GM19025 (cell line): ENCODE results near the gene SELENOH.
A peak's percentile ranks its signal among the peaks of the same experiment; 100 is the strongest.

Experiments
- ATAC-seq: cut with Tn5 transposase; IDR thresholded peaks from one replicate; pipeline ENCODE4 v1.9.1; 2021; ENCODE audit warnings: mild to moderate bottlenecking, low read depth, moderate library complexity; ENCODE audit not compliant: unreplicated experiment

SELENOH gene

GRCh38 chr11:57778318-57779037 lies 37.2 kb downstream of the SELENOH start:
- ATAC-seq = no peak

DNA sequence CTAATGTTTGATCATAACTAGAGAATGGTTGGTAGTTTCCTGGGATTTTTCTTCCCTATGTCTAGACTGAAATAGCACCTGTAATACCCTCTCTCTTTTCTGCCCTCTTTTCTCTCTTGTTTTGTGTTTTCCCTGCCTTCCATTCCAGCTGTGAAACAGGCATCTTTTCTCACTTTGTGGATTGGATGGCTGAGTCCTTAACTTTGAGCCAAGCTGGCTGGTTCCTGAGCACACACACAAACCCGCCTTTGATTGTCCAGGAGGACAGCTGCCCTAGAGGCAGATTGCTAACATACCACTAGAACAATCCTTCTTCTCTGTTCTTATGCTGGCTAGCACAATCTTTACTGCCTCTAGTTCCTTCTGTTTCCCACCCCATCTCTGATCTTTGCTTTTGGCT lies 38.0 kb downstream of the SELENOH start:
- no peak for ATAC-seq

DNA sequence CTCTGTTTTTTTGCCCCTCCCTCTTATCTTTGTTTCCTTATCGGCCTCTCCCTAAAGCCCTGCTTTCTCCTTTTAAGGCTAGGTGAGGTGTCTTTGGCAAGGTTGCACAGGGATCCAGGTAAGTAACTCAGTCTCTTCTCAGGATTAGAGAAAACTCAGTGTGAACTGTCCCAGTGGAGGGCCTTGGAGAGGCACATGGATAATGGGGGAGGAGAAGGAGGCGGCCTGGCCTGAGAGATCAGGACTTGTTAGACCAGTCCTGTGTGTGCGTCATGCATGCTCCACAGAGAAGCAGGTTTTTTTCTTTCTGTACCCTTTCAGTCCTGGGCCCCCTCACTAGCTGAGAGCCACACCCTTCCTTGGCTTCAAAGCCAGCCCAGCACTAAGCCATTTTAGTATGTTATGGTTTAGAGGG lies 40.2 kb downstream of the SELENOH start:
- no peak for ATAC-seq

- no peak for ATAC-seq
Observed at GRCh38 chr11:57785072-57785471, 43.8 kb downstream of the SELENOH start.

GRCh38 chr11:57786436-57786835 lies 45.1 kb downstream of the SELENOH start:
- no peak for ATAC-seq

DNA sequence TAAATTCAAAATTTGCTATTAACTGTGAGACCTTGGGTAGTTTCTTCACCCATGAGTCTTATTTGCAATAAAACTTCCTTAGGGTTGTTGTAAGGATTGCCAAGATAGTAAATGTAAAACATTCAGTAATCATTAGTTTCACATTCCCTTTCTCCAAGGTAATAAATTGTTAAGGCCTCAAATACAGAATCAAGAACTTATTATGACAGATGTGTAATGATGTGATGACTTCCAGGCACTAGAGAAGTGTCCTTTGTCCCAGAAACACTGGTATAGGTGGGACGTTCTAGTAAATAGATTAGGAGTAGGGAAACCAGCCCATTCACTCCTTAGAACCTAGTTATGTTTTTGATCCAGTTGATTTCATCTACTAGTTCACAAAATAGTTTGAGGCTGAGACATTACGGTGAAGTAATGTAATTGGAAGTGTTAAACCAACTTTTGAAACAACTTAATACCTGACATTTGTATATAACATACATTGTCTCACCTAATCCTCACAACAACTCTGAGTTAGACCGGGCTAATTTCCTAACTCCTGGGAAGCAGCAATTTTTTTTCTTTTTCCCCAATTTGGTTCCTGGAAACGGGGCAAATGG lies 45.8 kb downstream of the SELENOH start:
- no peak for ATAC-seq

GRCh38 chr11:57787920-57788702 lies 46.8 kb downstream of the SELENOH start:
- ATAC-seq = peak; percentile 40

DNA sequence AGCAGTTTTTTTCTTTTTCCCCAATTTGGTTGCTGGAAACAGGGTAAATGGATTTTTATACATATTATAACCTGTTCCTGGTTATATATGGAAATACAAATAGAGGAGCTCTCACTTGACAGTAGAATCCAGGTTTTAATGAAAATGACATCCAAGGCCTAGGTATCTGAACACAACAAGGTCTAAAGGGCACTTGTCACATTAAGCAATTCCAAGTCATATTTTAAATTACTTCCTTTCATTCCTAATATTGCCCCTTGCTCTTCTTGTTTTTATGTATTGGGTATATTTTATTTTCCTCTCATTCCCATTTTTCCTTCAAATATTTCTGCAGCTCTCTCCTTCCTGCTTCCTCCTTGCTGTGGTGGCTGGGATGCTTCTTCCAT lies 47.4 kb downstream of the SELENOH start:
- no peak for ATAC-seq

GRCh38 chr11:57791321-57792059 lies 50.2 kb downstream of the SELENOH start:
- ATAC-seq = no peak

DNA sequence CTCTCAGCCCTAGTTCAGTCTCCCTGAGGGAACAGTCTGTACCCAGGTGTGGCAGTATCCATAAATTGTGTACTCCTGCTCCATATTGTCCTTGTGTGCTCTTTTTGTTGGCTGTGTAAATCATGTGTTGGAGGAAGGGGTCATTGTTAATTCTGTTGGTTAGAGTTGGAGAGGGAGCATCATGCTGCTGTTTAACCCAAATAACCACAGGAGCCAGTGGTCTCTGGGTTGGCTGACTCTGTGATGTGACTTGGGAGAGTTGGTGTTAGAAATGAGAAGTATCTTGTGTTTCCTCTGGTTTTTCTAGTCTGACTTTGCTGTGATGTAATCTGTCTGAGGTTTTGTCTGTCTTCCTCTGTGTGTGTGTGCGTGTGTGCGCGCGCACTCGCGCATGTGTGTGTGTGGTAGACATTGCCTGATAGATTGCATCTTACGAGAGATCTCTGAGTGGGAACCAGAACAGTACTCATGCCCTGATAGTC lies 50.8 kb downstream of the SELENOH start:
- ATAC-seq = peak; percentile 54

- ATAC-seq = no peak
Observed at GRCh38 chr11:57792870-57793269, 51.6 kb downstream of the SELENOH start.
